ES-I3 (cell line): ENCODE results near the gene MATK.
"Not testable (repeated sequence)": the region's sequence is repeated elsewhere in the genome, so short reads cannot be mapped to it uniquely, and the experiment has no call there.

Source experiments
- H3K36me3 ChIP-seq: 2 replicates; pipeline ENCODE4 v1.6.1; 2013; ENCODE audit warnings: mild to moderate bottlenecking, low read length, control low read depth, moderate library complexity; ENCODE audit not compliant: insufficient read depth
- H3K4me1 ChIP-seq: 2 replicates; pipeline ENCODE4 v1.6.1; 2013; ENCODE audit warnings: mild to moderate bottlenecking, control low read depth, low read length; ENCODE audit not compliant: insufficient read depth
- H3K9ac ChIP-seq: 2 replicates; pipeline ENCODE4 v1.6.1; 2013; ENCODE audit warnings: low read depth, mild to moderate bottlenecking, low read length, moderate library complexity
- H3K9me3 ChIP-seq: 2 replicates; pipeline ENCODE4 v1.6.1; 2013; ENCODE audit warnings: mild to moderate bottlenecking, low read length, moderate library complexity; ENCODE audit not compliant: control insufficient read depth, insufficient read depth

MATK gene

GRCh38 chr19:3821857-3822364 lies 35.7 kb upstream of the MATK start:
- Histone ChIP-seq H3K9ac (no peak overlapping the region), H3K4me1 (no peaks in the 10 kb centered on the region), H3K36me3 (no peaks in the 10 kb centered on the region), H3K9me3 (no peaks in the 10 kb centered on the region)

DNA sequence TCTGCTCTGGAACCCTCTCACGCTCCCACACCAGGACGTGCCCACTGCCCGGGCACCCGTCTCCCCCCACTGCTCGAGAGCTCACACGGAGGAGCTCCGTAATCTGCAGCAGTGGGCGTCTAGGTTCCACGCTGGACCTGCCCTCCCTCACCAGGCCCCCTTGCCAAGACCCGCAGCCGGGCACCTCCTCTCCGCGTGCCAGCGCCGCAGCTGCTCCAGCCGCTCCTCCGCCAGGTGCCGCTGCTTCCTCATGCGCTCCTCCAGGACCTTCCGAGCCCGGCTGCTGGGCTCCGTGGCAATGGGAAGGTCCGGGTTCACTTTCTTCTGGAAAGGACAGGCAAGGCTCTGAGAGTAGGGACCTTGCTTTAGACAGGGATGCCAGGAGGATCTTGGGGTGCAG lies 35.0 kb upstream of the MATK start:
- H3K36me3 ChIP-seq, result no peaks in the 10 kb centered on the region
- H3K9me3 ChIP-seq, result no peaks in the 10 kb centered on the region
- no peak overlapping the region for H3K9ac ChIP-seq
- no peaks in the 10 kb centered on the region for H3K4me1 ChIP-seq

- no peaks in the 10 kb centered on the region for H3K4me1 ChIP-seq
- no peaks in the 10 kb centered on the region for H3K36me3 ChIP-seq
- H3K9me3 ChIP-seq, result no peaks in the 10 kb centered on the region
- no peak overlapping the region for H3K9ac ChIP-seq
Observed at GRCh38 chr19:3819989-3820388, 33.8 kb upstream of the MATK start.

- Histone ChIP-seq H3K36me3 (no peaks in the 10 kb centered on the region), H3K9ac (no peak overlapping the region), H3K4me1 (no peaks in the 10 kb centered on the region), H3K9me3 (no peaks in the 10 kb centered on the region)
Observed at GRCh38 chr19:3818918-3819317, 32.7 kb upstream of the MATK start.

- Histone ChIP-seq H3K9me3 (no peaks in the 10 kb centered on the region), H3K36me3 (no peaks in the 10 kb centered on the region), H3K4me1 (no peaks in the 10 kb centered on the region), H3K9ac (no peak overlapping the region)
Observed at GRCh38 chr19:3818466-3818865, 32.3 kb upstream of the MATK start.

GRCh38 chr19:3817761-3818160 lies 31.6 kb upstream of the MATK start:
- H3K9ac ChIP-seq, result no peak overlapping the region
- H3K4me1 ChIP-seq, result no peaks in the 10 kb centered on the region

DNA sequence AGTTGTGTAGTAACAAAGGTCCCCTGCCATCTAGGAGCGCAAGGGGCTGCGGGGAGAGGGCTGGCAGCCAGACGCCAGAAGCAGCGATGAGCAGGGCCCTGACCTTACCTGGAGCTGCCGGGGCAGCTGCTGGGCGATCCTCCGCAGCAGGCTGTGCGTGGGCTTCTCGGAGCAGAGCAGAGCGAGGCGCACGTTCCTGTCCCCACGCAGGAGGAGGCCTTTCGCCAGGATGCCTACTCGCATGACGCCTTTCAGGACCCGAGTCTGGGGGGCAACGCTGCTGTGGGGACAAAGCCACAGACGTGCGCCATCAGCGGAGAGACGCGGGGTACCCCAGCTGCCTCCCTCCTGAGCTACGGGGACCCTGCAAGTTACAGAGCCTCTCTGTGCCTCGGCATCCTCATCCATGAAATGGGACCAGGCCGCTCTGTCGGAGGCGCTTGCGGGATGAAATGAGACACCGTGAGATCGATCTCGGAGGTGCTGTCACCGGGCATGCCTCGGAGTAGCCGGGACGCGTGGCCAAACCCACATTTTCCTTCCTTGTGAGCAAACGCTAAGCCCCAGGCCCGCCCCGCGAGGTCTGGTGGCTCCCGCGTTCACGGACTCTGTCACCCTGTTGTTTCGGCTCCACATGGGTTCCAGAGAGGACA lies 30.5 kb upstream of the MATK start:
- Histone ChIP-seq H3K4me1 (no peaks in the 10 kb centered on the region), H3K9me3 (no peaks in the 10 kb centered on the region), H3K36me3 (no peaks in the 10 kb centered on the region), H3K9ac (no peak overlapping the region)

More at GRCh38 chr19:3817761-3818160, 31.6 kb upstream of the MATK start:
- Histone ChIP-seq H3K9me3 (no peaks in the 10 kb centered on the region), H3K36me3 (no peaks in the 10 kb centered on the region)

- H3K9ac ChIP-seq, H3K9me3 ChIP-seq: not testable (repeated sequence)
Observed at GRCh38 chr19:3816148-3816547, 30.0 kb upstream of the MATK start.

DNA sequence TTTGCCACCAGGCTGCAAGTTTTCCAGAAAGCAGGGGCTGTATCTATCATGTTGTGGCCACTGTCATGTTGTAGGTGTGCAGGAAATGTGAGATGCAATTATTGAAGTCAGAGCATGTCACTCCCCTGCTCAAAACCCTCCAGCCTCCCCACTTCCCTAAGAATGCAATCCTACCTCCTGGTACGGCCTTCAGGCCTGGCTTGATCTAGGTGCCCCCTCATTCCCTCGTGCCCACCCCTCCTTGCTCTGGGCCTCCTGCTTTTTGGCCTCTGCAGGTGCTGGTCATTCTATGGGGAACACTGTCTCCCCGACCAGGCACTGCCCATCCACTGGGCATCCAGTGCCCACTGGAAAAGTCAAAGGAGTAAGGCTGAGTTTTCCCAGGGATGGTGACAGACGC lies 28.5 kb upstream of the MATK start:
- Histone ChIP-seq H3K9ac (no peak overlapping the region), H3K36me3 (no peaks in the 10 kb centered on the region), H3K9me3 (no peaks in the 10 kb centered on the region), H3K4me1 (no peaks in the 10 kb centered on the region)

More at GRCh38 chr19:3816148-3816547, 30.0 kb upstream of the MATK start:
- H3K36me3 ChIP-seq, H3K4me1 ChIP-seq: not testable (repeated sequence)

DNA sequence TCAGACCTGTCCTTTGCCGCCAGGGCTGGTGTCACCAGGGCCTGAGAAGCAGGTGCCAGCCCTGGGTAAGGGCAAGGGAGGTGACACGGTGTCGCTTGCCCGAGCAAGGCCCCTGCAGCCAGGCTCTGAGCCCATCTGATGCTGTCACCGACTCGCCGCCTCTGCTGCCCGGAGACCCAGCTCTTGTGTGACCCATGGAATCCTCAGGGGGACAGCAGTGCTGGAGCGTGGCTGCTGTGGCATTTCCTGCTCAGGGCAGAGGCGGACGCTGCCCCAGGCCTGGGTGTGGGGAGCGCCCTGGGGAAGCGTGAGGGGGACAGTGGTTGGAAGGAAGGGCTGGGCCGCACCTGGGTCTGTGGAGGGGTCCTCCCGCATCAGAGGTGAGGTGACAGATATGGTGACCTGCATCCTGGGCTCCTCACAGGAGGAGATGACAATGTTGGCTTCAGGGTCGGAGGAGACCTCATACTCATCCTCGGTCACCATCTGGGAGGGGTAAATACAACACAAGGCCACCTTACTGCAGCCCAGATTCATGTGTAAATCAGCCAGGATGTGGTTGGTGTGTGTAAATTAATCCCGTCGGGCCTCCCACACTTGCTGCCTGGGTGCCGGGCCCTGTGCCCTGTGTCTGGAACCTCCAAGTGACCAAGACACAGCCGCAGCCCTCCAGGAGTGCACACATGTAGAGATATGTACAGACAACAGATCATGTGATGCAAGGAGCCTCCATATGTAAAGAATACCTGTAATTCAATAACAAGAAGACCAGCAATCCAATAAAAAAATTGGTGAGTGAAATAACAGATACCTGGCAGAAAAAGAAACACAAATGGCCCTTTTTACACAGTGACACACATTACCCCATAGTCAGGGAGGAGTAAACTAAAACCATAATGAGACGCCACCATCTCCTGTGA lies 27.6 kb upstream of the MATK start:
- no peaks in the 10 kb centered on the region for H3K9me3 ChIP-seq
- H3K36me3 ChIP-seq, result no peaks in the 10 kb centered on the region
- no peak overlapping the region for H3K9ac ChIP-seq
- no peaks in the 10 kb centered on the region for H3K4me1 ChIP-seq

DNA sequence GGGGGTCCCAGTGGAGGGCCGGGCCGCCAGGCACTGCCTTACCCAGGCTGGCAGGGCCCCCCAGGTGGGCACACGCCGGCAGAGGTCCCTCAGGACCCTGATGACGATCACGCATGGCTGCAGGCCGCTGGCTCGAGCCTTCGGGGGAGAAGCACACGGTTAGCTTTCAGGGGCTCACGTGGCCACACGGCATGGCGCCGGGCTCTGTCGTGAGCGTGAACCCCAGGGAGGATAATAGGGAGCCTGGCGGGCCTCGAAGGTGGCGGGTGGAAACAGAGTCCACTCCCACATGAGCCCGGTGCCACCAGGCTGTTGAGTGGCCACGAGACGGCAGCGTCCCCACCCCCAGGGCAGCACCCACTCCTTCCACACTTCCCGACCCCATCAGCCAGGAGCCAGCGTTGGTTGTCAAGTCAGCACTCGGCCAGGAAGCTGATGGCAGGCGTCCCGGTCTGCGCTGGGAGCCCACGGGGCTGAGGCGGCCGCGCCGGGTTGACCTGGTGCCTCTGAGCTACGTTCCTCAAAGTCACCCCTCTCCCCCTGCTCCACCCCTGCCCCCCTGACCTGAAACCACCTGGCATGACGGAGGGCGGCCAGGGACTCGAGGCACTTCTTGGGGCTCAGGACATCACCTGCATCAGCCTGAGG lies 24.7 kb upstream of the MATK start:
- Histone ChIP-seq H3K9ac (no peak overlapping the region), H3K9me3 (no peaks in the 10 kb centered on the region), H3K36me3 (no peaks in the 10 kb centered on the region), H3K4me1 (no peaks in the 10 kb centered on the region)

DNA sequence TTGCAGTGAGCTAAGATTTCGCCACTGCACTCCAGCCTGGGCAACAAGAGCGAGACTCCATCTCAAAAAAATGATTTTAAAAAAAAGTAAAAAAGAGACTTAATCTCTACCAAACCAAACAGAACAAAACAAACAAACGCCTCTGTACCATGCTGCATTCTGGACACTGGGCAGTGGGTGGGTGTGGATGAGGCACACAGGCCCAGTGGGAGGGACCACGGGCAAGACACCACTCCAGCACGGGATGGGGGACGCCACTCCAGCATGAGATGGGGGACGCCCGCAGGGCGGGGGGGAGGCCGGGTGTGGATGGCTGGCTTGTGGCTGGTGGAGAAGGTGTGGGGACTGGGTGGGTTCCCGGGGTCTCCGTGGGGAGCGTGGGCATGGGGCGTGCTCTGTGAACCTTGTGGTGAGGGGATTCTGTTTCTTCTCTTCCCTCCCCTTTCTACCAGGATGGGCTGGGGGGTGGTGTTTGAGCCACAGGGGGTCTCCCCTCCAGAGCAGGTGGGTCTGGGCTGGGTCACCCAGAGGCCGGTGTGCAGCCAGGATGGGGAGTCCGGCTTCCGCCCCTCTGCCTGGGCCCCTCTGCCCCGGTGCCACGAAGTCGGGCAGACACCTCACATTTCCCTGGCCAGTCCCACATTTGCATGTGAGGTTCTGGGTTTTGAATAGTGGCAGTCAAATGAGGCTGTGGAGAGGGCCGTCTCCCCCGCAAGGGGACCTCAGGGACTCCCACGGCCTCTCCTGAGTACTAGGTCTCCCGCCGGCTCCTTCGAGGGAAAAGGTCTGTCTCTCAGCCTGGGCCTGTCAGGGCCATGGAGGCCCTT lies 23.9 kb upstream of the MATK start:
- H3K4me1 ChIP-seq, result no peaks in the 10 kb centered on the region
- H3K9ac ChIP-seq, result no peak overlapping the region
- H3K9me3 ChIP-seq, result no peaks in the 10 kb centered on the region
- H3K36me3 ChIP-seq, result no peaks in the 10 kb centered on the region

DNA sequence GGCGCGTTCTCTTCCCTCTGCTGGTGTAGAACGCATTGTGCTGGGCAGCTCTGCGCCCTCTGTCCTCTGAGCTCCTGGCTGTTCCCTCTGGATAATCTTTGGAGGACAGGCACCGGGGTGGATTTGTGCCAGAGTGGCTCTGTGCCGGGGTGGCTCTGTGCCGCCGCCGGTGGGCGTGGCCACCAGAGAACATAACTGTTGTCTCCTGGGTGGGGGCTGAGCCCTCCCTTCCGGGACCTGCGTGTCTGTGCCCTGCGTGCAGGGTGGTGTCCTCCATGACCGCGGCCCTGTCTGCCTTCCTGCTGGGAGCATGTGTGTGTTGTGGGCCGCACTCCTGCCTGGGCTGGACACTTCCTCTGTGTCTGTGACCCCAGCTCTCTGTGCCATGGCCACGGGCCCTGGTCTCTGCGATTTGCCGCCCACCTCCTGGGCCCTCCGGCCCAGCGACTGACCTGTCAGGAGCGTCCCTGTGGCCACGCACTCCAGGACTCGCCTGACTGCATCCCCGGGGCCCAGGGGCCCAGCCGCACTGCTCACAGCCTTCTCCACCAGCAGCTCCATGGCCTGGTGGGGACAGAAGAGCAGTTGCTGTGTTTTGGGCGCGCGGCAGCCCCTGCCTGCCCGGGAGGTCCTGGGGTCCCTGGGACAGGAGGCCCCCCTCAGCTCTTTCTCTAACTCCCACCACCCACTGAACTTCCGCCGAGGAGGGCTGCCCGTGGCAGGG lies 22.4 kb upstream of the MATK start:
- Histone ChIP-seq H3K9me3 (no peaks in the 10 kb centered on the region), H3K36me3 (no peaks in the 10 kb centered on the region), H3K4me1 (no peaks in the 10 kb centered on the region), H3K9ac (no peak overlapping the region)
